Mesendoderm (in vitro differentiated cells): ENCODE data around the gene LIN28A.
"Not testable (repeated sequence)": the region's sequence is repeated elsewhere in the genome, so short reads cannot be mapped to it uniquely, and the experiment has no call there.

Experiments
- DNase-seq: peaks from one replicate; pipeline ENCODE4 v3.0.0; 2013
- H2AK5ac ChIP-seq: 2 replicates; pipeline ENCODE4 v1.6.1; 2013; ENCODE audit warnings: low read length, inconsistent platforms
- H2BK120ac ChIP-seq: 2 replicates; pipeline ENCODE4 v1.6.1; 2013; ENCODE audit warnings: low read depth, mild to moderate bottlenecking, low read length, moderate library complexity, mixed read lengths
- H2BK15ac ChIP-seq: replicated peaks from 2 replicates; pipeline ENCODE4 v1.6.1; 2013; ENCODE audit warnings: low read depth, mild to moderate bottlenecking, moderate library complexity
- H2BK5ac ChIP-seq: 2 replicates; pipeline ENCODE4 v1.6.1; 2013; ENCODE audit warnings: low read length, inconsistent platforms
- H3K18ac ChIP-seq: 2 replicates; pipeline ENCODE4 v1.6.1; 2013; ENCODE audit warnings: mild to moderate bottlenecking, low read length, mixed read lengths
- H3K23ac ChIP-seq: one replicate; pipeline ENCODE4 v1.6.1; 2013; ENCODE audit warnings: low read length
- H3K27ac ChIP-seq: 2 replicates; pipeline ENCODE4 v1.5.1; 2013; ENCODE audit warnings: low read depth, mild to moderate bottlenecking, inconsistent platforms, low read length, moderate library complexity
- H3K27me3 ChIP-seq: 2 replicates; pipeline ENCODE4 v1.6.1; 2013; ENCODE audit warnings: low read length, control low read depth, mild to moderate bottlenecking, inconsistent platforms; ENCODE audit not compliant: insufficient read depth, poor library complexity
- H3K36me3 ChIP-seq: 2 replicates; pipeline ENCODE4 v1.6.1; 2013; ENCODE audit warnings: low read length, inconsistent platforms; ENCODE audit not compliant: control insufficient read depth, insufficient read depth
- H3K4ac ChIP-seq: one replicate; pipeline ENCODE4 v1.6.1; 2013; ENCODE audit warnings: low read depth, mild to moderate bottlenecking, low read length, moderate library complexity
- H3K4me1 ChIP-seq: 2 replicates; pipeline ENCODE4 v1.6.1; 2013; ENCODE audit warnings: low read depth, low read length, inconsistent platforms; ENCODE audit not compliant: control insufficient read depth
- H3K4me2 ChIP-seq: 2 replicates; pipeline ENCODE4 v1.6.1; 2013; ENCODE audit warnings: low read length
- H3K4me3 ChIP-seq: 2 replicates; pipeline ENCODE4 v1.5.1; 2013; ENCODE audit warnings: mild to moderate bottlenecking, low read length
- H3K56ac ChIP-seq: one replicate; pipeline ENCODE4 v1.6.1; 2013; ENCODE audit warnings: low read length
- H3K79me1 ChIP-seq: 2 replicates; pipeline ENCODE4 v1.6.1; 2013; ENCODE audit warnings: low read length, inconsistent platforms
- H3K79me2 ChIP-seq: 2 replicates; pipeline ENCODE4 v1.6.1; 2013; ENCODE audit warnings: mild to moderate bottlenecking, low read length; ENCODE audit not compliant: control insufficient read depth, insufficient read depth
- H3K9ac ChIP-seq: 2 replicates; pipeline ENCODE4 v1.6.1; 2013; ENCODE audit warnings: low read length, inconsistent platforms
- H4K5ac ChIP-seq: one replicate; pipeline ENCODE4 v1.6.1; 2013; ENCODE audit warnings: low read length
- H4K8ac ChIP-seq: one replicate; pipeline ENCODE4 v1.6.1; 2013; ENCODE audit warnings: low read depth, mild to moderate bottlenecking, control low read depth, low read length, moderate library complexity
- WGBS: extraction: QIAGEN DNeasy Blood & Tissue Kit; methylation state at CpG from one replicate; pipeline ENCODE4 v1.1.7; 2013; ENCODE audit warnings: low lambda C conversion rate, missing lambda C conversion rate; ENCODE audit not compliant: insufficient coverage; ENCODE audit errors: extremely low coverage; 5-methylcytosine and 5-hydroxymethylcytosine counted together

The LIN28A gene

DNA sequence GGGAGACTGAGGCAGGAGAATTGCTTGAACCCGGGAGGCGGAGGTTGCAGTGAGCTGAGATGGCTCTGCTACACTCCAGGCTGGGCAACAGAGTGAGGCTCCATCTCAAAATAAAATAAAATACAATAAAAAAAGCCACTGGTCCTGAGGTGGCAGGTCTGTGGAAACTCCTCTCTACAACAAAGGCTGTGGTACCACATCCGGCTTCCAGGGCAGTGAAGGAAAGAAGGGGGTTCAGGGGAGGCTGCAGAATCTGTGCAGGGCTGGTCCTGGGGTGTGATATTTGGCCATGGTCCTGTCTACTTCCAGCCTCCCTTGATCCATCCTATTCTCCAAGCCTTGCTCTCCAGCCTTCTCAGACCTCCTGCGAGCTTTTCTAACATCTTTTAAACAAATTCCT, 37.3 kb upstream of the LIN28A start:
- H3K79me2 ChIP-seq = no peaks in the 10 kb centered on the region
- H2BK15ac ChIP-seq = no peak overlapping the region
- H2AK5ac ChIP-seq = no peak overlapping the region
- no peak overlapping the region for H2BK120ac ChIP-seq
- no peak overlapping the region for H4K8ac ChIP-seq
- peaks cover 23% of the 10 kb centered on the region for H3K4me1 ChIP-seq
- H4K5ac ChIP-seq = no peak overlapping the region
- no peak overlapping the region for H3K27ac ChIP-seq
- no peak overlapping the region for H3K9ac ChIP-seq
- no peak overlapping the region for H3K4me3 ChIP-seq
- no peak overlapping the region for H3K56ac ChIP-seq
- no peaks in the 10 kb centered on the region for H3K27me3 ChIP-seq
- no peak for DNase-seq
- no peak overlapping the region for H3K18ac ChIP-seq
- H3K79me1 ChIP-seq = no peaks in the 10 kb centered on the region
- no peak overlapping the region for H3K23ac ChIP-seq
- no peaks in the 10 kb centered on the region for H3K36me3 ChIP-seq
- H3K4ac ChIP-seq = peak overlapping the region; percentile 62
- no peak overlapping the region for H3K4me2 ChIP-seq
- no CpG with 5 or more reads among the region's 4 CpGs for WGBS
- no peak overlapping the region for H2BK5ac ChIP-seq

DNA sequence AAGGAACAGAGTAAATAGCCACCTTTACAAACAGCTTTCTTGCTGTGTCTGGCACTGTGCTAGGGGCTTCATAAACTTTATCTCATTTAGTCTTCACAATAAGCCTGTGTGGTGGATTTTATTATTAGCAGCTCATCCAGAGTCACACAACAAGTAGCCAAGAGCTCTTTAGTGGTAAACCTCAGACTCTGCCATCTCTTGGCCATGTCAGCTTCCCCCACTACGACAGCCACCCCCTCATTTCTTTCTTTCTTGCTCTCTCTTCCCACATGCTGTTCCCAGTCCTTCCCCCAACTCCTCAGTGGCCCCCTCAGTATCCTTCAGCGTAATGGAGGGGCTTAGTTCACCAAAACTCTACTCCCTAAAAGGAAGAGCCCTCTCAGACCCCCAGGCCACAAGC, 36.8 kb upstream of the LIN28A start:
- no peak overlapping the region for H4K8ac ChIP-seq
- peak overlapping the region; percentile 73 for H3K56ac ChIP-seq
- H3K4me1 ChIP-seq = peaks cover 23% of the 10 kb centered on the region
- peak overlapping the region; percentile 48 for H3K23ac ChIP-seq
- H2BK120ac ChIP-seq = no peak overlapping the region
- DNase-seq = no peak
- H3K18ac ChIP-seq = peak overlapping the region; percentile 16
- no peaks in the 10 kb centered on the region for H3K79me1 ChIP-seq
- H2AK5ac ChIP-seq = no peak overlapping the region
- H3K9ac ChIP-seq = no peak overlapping the region
- no peak overlapping the region for H3K27ac ChIP-seq
- H3K27me3 ChIP-seq = no peaks in the 10 kb centered on the region
- H4K5ac ChIP-seq = no peak overlapping the region
- H3K79me2 ChIP-seq = no peaks in the 10 kb centered on the region
- no peak overlapping the region for H2BK15ac ChIP-seq
- no peak overlapping the region for H3K4ac ChIP-seq
- no CpG with 5 or more reads among the region's 2 CpGs for WGBS
- H3K4me2 ChIP-seq = no peak overlapping the region
- no peaks in the 10 kb centered on the region for H3K36me3 ChIP-seq
- no peak overlapping the region for H3K4me3 ChIP-seq
- peak overlapping the region; percentile 47 for H2BK5ac ChIP-seq

DNA sequence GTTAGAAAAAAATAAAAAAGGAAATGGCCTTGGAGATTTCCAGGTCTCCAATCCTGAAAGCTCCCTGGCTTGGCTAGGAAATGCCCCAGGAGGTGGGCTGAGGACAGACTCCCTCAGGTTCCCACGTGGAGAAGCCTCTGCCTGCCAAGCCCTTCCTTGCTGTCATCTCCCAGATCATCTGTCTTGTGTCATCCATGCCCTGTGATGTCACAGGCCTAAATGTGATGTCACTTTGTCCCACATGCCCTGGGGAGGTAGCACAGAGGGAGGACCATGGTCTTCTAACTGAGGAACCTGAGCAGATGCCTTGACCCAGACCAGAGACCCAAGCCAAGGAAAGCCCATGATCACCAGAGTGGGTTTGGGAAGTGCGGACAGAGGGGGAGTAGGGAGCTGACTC, 36.3 kb upstream of the LIN28A start:
- H4K5ac ChIP-seq = peak overlapping the region; percentile 84
- peak overlapping the region; percentile 51 for H2BK5ac ChIP-seq
- not testable (repeated sequence) for H2BK15ac ChIP-seq, H3K4me3 ChIP-seq, H3K27me3 ChIP-seq, H3K9ac ChIP-seq, H3K36me3 ChIP-seq, H3K79me1 ChIP-seq, H4K8ac ChIP-seq, H3K79me2 ChIP-seq, H3K27ac ChIP-seq, H3K4me2 ChIP-seq, H2BK120ac ChIP-seq
- no CpG with 5 or more reads among the region's 2 CpGs for WGBS
- peak overlapping the region; percentile 16 for H3K18ac ChIP-seq
- peak overlapping the region; percentile 77 for H3K56ac ChIP-seq
- H2AK5ac ChIP-seq = peak overlapping the region; percentile 93
- peak; percentile 55 for DNase-seq
- peaks cover 23% of the 10 kb centered on the region for H3K4me1 ChIP-seq
- peak overlapping the region; percentile 0 for H3K4ac ChIP-seq
- H3K23ac ChIP-seq = peak overlapping the region; percentile 48

DNA sequence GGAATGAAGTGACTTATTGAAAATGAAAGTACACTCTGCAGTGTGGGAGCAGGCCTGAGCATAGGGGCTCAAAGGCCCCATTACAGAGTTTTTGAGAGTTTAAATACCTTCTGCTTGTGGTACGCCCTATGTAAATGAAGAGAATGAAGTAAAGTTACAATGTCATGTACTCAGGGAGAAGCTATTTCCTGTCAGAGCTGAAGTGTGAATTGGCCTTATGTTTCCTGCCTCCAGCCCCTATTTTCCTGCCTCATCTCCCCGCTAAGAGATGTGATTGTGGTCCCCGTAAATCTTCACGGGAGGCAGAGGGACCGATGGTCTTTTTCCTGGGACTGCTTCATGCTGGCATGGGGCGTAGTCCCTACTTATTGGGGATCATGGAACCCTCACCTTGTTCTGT, 35.5 kb upstream of the LIN28A start:
- Histone ChIP-seq H3K27ac (peak overlapping the region; percentile 74), H3K9ac (no peak overlapping the region), H2BK5ac (peak overlapping the region; percentile 49), H3K23ac (no peak overlapping the region), H2BK120ac (peak overlapping the region; percentile 54), H3K4ac (peak overlapping the region; percentile 22), H4K5ac (no peak overlapping the region), H3K4me1 (peaks cover 23% of the 10 kb centered on the region), H3K18ac (no peak overlapping the region), H4K8ac (no peak overlapping the region), H3K36me3 (no peaks in the 10 kb centered on the region), H2AK5ac (no peak overlapping the region), H3K27me3 (no peaks in the 10 kb centered on the region), H3K4me3 (no peak overlapping the region), H3K79me2 (no peaks in the 10 kb centered on the region), H3K56ac (peak overlapping the region; percentile 59), H3K4me2 (no peak overlapping the region), H3K79me1 (no peaks in the 10 kb centered on the region), H2BK15ac (no peak overlapping the region)
- DNase-seq = peak; percentile 70
- no CpG with 5 or more reads among the region's 6 CpGs for WGBS

DNA sequence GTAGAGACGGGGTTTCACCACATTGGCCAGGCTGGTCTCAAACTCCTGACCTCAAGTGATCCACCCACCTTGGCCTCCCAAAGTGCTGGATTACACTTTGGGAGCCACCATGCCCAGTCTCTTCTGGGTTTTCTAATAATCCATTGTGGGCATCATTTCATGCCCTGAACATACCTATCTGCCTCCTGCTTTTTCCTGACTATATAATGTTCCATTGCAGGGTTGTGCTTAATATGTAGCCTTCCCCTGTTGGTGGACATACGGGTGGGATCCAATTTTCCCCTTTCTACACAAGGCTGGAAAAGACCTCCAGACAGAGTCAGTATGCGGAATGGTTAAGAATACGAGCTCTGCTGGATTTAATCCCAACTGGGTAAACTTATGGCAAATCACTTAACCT, 34.6 kb upstream of the LIN28A start:
- no peak overlapping the region for H2AK5ac ChIP-seq
- H4K5ac ChIP-seq = no peak overlapping the region
- no peak overlapping the region for H4K8ac ChIP-seq
- no peak overlapping the region for H2BK120ac ChIP-seq
- no peak overlapping the region for H3K23ac ChIP-seq
- no CpG with 5 or more reads among the region's 4 CpGs for WGBS
- no peak overlapping the region for H3K27ac ChIP-seq
- H3K4me2 ChIP-seq = no peak overlapping the region
- no peak overlapping the region for H3K4ac ChIP-seq
- no peaks in the 10 kb centered on the region for H3K27me3 ChIP-seq
- H3K36me3 ChIP-seq = no peaks in the 10 kb centered on the region
- no peak for DNase-seq
- H3K56ac ChIP-seq = no peak overlapping the region
- H2BK15ac ChIP-seq = no peak overlapping the region
- H3K9ac ChIP-seq = no peak overlapping the region
- no peak overlapping the region for H3K4me3 ChIP-seq
- H3K18ac ChIP-seq = no peak overlapping the region
- H2BK5ac ChIP-seq = no peak overlapping the region
- no peaks in the 10 kb centered on the region for H3K79me2 ChIP-seq
- H3K79me1 ChIP-seq = no peaks in the 10 kb centered on the region
- peaks cover 20% of the 10 kb centered on the region for H3K4me1 ChIP-seq

DNA sequence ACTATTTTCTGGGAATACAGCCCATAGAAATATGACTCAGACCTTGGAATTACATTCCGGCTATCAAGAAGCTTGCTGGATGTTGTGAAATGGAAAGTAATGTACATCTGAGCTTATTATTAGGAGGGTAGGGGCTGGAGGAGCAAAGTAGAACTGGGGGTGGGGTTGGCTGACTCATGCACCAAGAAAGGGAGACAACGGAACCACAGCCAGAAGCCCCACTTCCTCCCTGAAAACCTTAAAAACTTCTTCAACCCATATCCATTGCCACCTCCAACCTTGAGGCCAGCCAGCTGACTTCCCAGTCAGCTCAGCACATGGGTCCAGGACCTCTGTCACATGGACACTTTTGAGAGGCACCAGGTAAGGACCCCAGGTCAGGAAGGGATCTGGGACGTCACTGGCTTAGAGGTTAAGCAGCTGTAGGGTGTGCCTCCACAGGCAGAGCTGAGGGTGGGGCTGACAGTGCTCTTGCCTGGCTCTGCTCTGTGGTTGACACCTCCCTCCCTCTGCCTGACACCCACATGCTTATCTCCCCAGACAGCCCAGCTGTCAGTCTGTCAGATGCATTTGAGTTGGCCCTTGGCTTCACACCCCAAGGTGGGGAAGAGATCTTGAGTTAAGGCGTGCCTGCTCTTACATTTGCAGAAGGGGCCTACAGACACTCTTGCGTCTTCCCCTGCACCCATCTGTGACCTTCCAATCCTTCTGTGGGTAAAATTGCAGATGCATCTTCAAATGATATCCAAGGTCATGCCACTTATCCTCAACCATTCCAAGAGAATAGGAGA, 32.3 kb upstream of the LIN28A start:
- WGBS = no CpG with 5 or more reads among the region's 5 CpGs
- Histone ChIP-seq H3K18ac (no peak overlapping the region), H3K27me3 (no peaks in the 10 kb centered on the region), H4K8ac (no peak overlapping the region), H3K4me2 (peak overlapping the region; percentile 31), H3K79me1 (no peaks in the 10 kb centered on the region), H4K5ac (no peak overlapping the region), H3K9ac (peak overlapping the region; percentile 38), H3K79me2 (no peaks in the 10 kb centered on the region), H2BK5ac (peak overlapping the region; percentile 83), H3K56ac (peak overlapping the region; percentile 80), H2AK5ac (no peak overlapping the region), H3K4me1 (peaks cover 20% of the 10 kb centered on the region), H3K27ac (no peak overlapping the region), H2BK120ac (no peak overlapping the region), H3K4me3 (no peak overlapping the region), H3K4ac (no peak overlapping the region), H2BK15ac (no peak overlapping the region), H3K23ac (no peak overlapping the region), H3K36me3 (no peaks in the 10 kb centered on the region)
- peak; percentile 87 for DNase-seq
